DOHH2 (cell line): ENCODE measurements around the gene WDR64.

Experiments used
- H3F3A ChIP-seq: fragments of 200-600 bp; sonication (generic), shearing (Covaris generic); 2 replicates; pipeline ENCODE4 v1.6.0; 2016; ENCODE audit warnings: antibody characterized with exemption, mild to moderate bottlenecking; ENCODE audit not compliant: control insufficient read depth, insufficient read depth
- H3K27ac ChIP-seq: fragments of 200-600 bp; sonication (generic); 2 replicates; pipeline ENCODE4 v1.5.1; 2014; ENCODE audit warnings: low read depth, mild to moderate bottlenecking, low read length, moderate library complexity
- H3K27me3 ChIP-seq: fragments of 200-600 bp; sonication (generic); 2 replicates; pipeline ENCODE4 v1.6.1; 2014; ENCODE audit warnings: mild to moderate bottlenecking, low read length, mixed read lengths; ENCODE audit not compliant: control insufficient read depth
- H3K36me3 ChIP-seq: fragments of 200-600 bp; sonication (generic); 2 replicates; pipeline ENCODE4 v1.6.1; 2014; ENCODE audit warnings: mild to moderate bottlenecking, low read length, moderate library complexity, mixed read lengths; ENCODE audit not compliant: control insufficient read depth
- H3K4me1 ChIP-seq: fragments of 200-600 bp; sonication (generic); 2 replicates; pipeline ENCODE4 v1.6.1; 2014; ENCODE audit warnings: mild to moderate bottlenecking, low read length, mixed read lengths; ENCODE audit not compliant: control insufficient read depth
- H3K4me2 ChIP-seq: fragments of 200-600 bp; sonication (generic); 2 replicates; pipeline ENCODE4 v1.6.0; 2014; ENCODE audit warnings: mild to moderate bottlenecking, low read length, moderate library complexity
- H3K4me3 ChIP-seq: fragments of 200-600 bp; sonication (generic); 2 replicates; pipeline ENCODE4 v1.5.1; 2014; ENCODE audit warnings: mild to moderate bottlenecking, low read length, mixed read lengths
- H3K79me2 ChIP-seq: fragments of 200-600 bp; sonication (generic); 2 replicates; pipeline ENCODE4 v1.6.1; 2014; ENCODE audit warnings: mild to moderate bottlenecking, low read length, mixed read lengths; ENCODE audit not compliant: control insufficient read depth
- H3K9me2 ChIP-seq: fragments of 200-600 bp; sonication (generic); replicated peaks from 2 replicates; pipeline ENCODE4 v1.6.1; 2014; ENCODE audit warnings: mild to moderate bottlenecking, low read length, mixed read lengths; ENCODE audit not compliant: control insufficient read depth
- H3K9me3 ChIP-seq: fragments of 200-600 bp; sonication (generic); 2 replicates; pipeline ENCODE4 v1.6.1; 2014; ENCODE audit warnings: antibody characterized with exemption, low read length, mixed read lengths; ENCODE audit not compliant: control insufficient read depth, insufficient read depth
- H4K20me1 ChIP-seq: fragments of 200-600 bp; sonication (generic); 2 replicates; pipeline ENCODE4 v1.6.0; 2014; ENCODE audit warnings: low read depth, mild to moderate bottlenecking, antibody characterized with exemption, low read length, moderate library complexity; ENCODE audit not compliant: control insufficient read depth, insufficient read depth
- EZH2phosphoT487 ChIP-seq: fragments of 200-600 bp; sonication (generic); IDR thresholded peaks from 2 replicates; pipeline ENCODE4 v1.6.1; 2017; ENCODE audit warnings: borderline replicate concordance, mild to moderate bottlenecking, antibody characterized with exemption, low read length, moderate library complexity, mixed read lengths
- TF ChIP-seq, protein P1 (sequence below): fragments of 200-600 bp; sonication (generic); IDR thresholded peaks from one replicate; pipeline ENCODE4 v1.5.1; 2014; ENCODE audit warnings: antibody characterized with exemption, mild to moderate bottlenecking, low read depth, low read length; ENCODE audit not compliant: poor library complexity, severe bottlenecking

WDR64 gene

GRCh38 chr1:241751524-241751923, 99.4 kb downstream of the WDR64 start:
- Histone ChIP-seq H3K9me2 (no peaks in the 10 kb centered on the region), H3K9me3 (no peaks in the 10 kb centered on the region), H3K4me3 (no peak overlapping the region), H3K4me1 (no peaks in the 10 kb centered on the region), H3K27ac (no peak overlapping the region), H3K4me2 (no peak overlapping the region), H3K79me2 (no peaks in the 10 kb centered on the region), H3F3A (no peaks in the 10 kb centered on the region), H4K20me1 (no peaks in the 10 kb centered on the region), H3K27me3 (peaks cover 5% of the 10 kb centered on the region), H3K36me3 (no peaks in the 10 kb centered on the region)
- no peak for TF ChIP-seq EZH2phosphoT487
- TF ChIP-seq, protein P1, sequence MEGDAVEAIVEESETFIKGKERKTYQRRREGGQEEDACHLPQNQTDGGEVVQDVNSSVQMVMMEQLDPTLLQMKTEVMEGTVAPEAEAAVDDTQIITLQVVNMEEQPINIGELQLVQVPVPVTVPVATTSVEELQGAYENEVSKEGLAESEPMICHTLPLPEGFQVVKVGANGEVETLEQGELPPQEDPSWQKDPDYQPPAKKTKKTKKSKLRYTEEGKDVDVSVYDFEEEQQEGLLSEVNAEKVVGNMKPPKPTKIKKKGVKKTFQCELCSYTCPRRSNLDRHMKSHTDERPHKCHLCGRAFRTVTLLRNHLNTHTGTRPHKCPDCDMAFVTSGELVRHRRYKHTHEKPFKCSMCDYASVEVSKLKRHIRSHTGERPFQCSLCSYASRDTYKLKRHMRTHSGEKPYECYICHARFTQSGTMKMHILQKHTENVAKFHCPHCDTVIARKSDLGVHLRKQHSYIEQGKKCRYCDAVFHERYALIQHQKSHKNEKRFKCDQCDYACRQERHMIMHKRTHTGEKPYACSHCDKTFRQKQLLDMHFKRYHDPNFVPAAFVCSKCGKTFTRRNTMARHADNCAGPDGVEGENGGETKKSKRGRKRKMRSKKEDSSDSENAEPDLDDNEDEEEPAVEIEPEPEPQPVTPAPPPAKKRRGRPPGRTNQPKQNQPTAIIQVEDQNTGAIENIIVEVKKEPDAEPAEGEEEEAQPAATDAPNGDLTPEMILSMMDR, result no peak

- no peak overlapping the region for H3K4me3 ChIP-seq
- no peaks in the 10 kb centered on the region for H3F3A ChIP-seq
- peaks cover 10% of the 10 kb centered on the region for H3K27me3 ChIP-seq
- no peaks in the 10 kb centered on the region for H3K79me2 ChIP-seq
- no peak overlapping the region for H3K4me2 ChIP-seq
- H3K4me1 ChIP-seq, result no peaks in the 10 kb centered on the region
- H3K36me3 ChIP-seq, result no peaks in the 10 kb centered on the region
- H3K9me3 ChIP-seq, result no peaks in the 10 kb centered on the region
- H3K27ac ChIP-seq, result no peak overlapping the region
- no peaks in the 10 kb centered on the region for H4K20me1 ChIP-seq
- H3K9me2 ChIP-seq, result no peaks in the 10 kb centered on the region
- no peak for TF ChIP-seq EZH2phosphoT487
- TF ChIP-seq, protein P1, result no peak
Measured at GRCh38 chr1:241762713-241763339, 110.7 kb downstream of the WDR64 start.

GRCh38 chr1:241765390-241765789, 113.3 kb downstream of the WDR64 start:
- Histone ChIP-seq H3K9me2 (no peaks in the 10 kb centered on the region), H3K9me3 (no peaks in the 10 kb centered on the region), H3K27me3 (peaks cover 9% of the 10 kb centered on the region; the same call in 1 of the 2 replicates), H3K4me1 (no peaks in the 10 kb centered on the region), H3K4me3 (no peak overlapping the region), H3F3A (no peaks in the 10 kb centered on the region), H3K79me2 (no peaks in the 10 kb centered on the region), H3K4me2 (no peak overlapping the region), H3K36me3 (no peaks in the 10 kb centered on the region), H3K27ac (no peak overlapping the region), H4K20me1 (no peaks in the 10 kb centered on the region)
- TF ChIP-seq, protein P1, result no peak
- no peak for TF ChIP-seq EZH2phosphoT487
